ACC112 (cell line): Measurements from ENCODE around the gene GSC2.
A peak's percentile ranks its signal among the peaks of the same experiment; 100 is the strongest.

Source experiments
- H2AFZ ChIP-seq: fragments of 200-600 bp; sonication (generic); one replicate; pipeline ENCODE4 v1.6.0; 2017; ENCODE audit warnings: antibody characterized with exemption, low read length; ENCODE audit not compliant: unreplicated experiment
- H3K27ac ChIP-seq: fragments of 200-600 bp; sonication (generic); 2 replicates; pipeline ENCODE4 v1.5.1; 2014; ENCODE audit warnings: low read depth, mild to moderate bottlenecking, antibody characterized with exemption, low read length, moderate library complexity
- H3K27me3 ChIP-seq: fragments of 200-600 bp; sonication (generic); 2 replicates; pipeline ENCODE4 v1.6.1; 2014; ENCODE audit warnings: mild to moderate bottlenecking, antibody characterized with exemption, low read length, moderate library complexity, mixed read lengths; ENCODE audit not compliant: insufficient read depth
- H3K36me3 ChIP-seq: fragments of 200-600 bp; sonication (generic); 2 replicates; pipeline ENCODE4 v1.6.1; 2016; ENCODE audit warnings: mild to moderate bottlenecking, antibody characterized with exemption, low read length, moderate library complexity, mixed read lengths; ENCODE audit not compliant: insufficient read depth
- H3K4me1 ChIP-seq: fragments of 200-600 bp; sonication (generic); one replicate; pipeline ENCODE4 v1.6.1; 2016; ENCODE audit warnings: low read length, mixed read lengths; ENCODE audit not compliant: insufficient read depth, unreplicated experiment, control insufficient read depth
- H3K4me3 ChIP-seq: fragments of 200-600 bp; sonication (generic); 2 replicates; pipeline ENCODE4 v1.5.1; 2014; ENCODE audit warnings: mild to moderate bottlenecking, low read depth, low read length
- H3K79me2 ChIP-seq: fragments of 200-600 bp; sonication (generic); one replicate; pipeline ENCODE4 v1.6.0; 2016; ENCODE audit warnings: low read length; ENCODE audit not compliant: control insufficient read depth, unreplicated experiment, insufficient read depth

GSC2 gene

DNA sequence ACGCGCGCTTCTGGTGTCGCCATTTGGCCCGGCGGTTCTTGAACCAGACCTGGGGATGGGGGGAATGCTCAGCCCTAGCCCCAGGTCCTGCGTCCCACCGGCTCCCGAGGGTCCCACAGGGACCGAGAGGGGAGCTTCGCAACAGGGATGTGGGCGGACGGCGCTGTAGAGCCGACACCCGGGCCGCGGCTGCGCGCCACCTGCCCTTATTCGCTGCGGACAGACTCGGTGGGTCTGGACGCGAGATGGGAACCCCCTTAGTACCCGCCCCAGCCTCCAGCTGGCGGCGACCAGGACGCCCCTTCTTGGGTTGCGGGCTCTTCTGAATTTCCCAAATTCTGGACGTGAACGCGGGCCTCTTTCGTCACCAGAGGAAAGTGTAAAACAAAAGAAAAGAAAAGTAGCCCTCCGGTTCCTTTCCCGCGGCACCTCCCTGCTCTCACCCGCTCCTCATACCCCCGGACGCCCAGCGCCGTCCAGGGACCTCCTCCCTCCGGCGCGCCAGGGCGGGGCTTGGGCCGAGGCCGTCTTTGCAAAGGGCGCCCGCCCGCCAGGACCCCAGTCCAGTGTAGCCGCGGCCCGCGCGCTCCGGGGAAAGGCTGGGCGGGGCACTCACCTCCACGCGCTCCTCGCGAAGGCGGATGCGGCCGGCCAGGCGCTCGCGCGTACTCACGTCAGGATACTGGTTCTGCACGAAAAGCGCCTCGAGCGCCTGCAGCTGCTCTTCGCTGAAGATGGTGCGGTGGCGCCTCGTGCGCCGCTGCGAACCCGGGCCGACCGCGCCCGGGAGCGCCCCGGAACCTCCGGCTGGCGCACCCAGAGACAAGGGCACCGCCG lies 827 bp downstream of the GSC2 start:
- Histone ChIP-seq H3K4me1 (no peaks in the 10 kb centered on the region), H3K4me3 (no peak overlapping the region)

DNA sequence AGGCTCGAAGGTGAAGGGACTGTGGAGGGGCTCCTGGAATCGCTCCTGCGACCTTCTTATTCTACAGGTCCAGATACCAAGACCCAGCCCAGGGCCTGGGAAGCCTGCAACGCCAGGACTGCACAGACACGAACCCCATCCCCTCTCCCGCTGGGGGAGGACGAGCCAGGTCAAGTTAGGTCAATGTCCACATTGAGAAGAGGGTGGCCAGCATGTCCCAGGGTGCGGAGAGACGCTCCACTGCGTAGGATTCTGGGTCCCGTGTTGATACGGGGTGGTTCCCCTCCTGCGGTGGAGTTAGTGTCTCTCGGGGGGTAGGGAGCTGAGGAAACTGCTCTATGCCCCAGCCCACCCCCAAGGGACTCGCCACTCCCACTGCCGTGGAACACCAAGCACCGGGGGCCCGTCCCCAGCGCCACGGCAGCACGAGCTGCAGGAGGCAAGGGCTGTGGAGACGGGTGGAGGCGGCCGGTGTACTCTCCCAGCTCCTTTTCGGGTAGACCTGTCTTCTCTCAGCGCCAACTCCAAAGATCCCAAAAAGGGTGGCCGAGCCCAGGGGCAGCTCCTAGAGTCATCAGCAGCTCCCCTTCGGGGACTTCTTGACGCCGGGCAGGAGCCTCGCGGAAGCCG lies 1.6 kb downstream of the GSC2 start:
- Histone ChIP-seq H3K79me2 (peaks cover 7% of the 10 kb centered on the region), H2AFZ (no peak overlapping the region), H3K27ac (no peak overlapping the region), H3K4me3 (no peak overlapping the region), H3K27me3 (peaks cover 50% of the 10 kb centered on the region), H3K4me1 (no peaks in the 10 kb centered on the region), H3K36me3 (no peaks in the 10 kb centered on the region)

More for the DNA sequence above, 827 bp downstream of the GSC2 start:
- H3K27ac ChIP-seq = no peak overlapping the region
- H2AFZ ChIP-seq = no peak overlapping the region
- H3K27me3 ChIP-seq = peaks cover 52% of the 10 kb centered on the region
- H3K36me3 ChIP-seq = no peaks in the 10 kb centered on the region
- H3K79me2 ChIP-seq = peaks cover 1% of the 10 kb centered on the region

- H3K79me2 ChIP-seq = peaks cover 11% of the 10 kb centered on the region
Measured at GRCh38 chr22:19147195-19147780, 2.8 kb downstream of the GSC2 start.

DNA sequence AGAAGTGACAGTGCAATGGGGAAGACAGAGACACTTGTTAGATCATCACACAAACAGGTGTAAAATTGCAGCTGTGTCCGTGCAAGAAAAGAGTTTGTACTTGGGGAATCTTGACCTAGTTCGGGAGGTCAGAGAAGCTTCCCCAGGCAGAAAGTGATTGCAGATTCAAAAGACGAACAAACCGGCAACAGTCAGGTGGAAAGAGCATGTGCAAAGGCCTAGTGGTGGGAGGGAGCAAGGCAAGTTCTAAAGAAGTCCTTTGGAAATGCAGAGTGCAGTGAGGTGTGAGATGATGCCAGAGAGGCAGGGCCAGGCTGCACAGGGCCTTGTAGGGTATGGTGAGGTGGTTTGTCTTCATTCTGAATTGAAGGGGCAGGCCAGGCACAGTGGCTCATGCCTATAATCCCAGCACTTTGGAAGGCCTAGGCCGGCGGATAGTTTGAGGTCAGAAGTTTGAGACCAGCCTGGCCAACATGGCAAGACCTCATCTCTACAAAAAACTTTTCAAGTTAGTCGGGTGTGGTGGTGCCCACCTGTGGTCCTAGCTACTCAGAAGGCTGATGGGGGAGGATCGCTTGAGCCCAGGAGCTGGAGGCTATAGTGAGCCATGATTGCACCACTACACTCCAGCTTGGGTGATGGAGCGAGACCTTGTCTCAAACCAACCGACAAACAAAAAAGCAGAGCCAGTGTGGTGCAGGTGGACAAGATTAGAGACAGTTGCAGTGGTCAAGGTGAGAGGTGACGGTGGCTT lies 3.7 kb downstream of the GSC2 start:
- no peak overlapping the region for H3K4me3 ChIP-seq
- H3K4me1 ChIP-seq = no peaks in the 10 kb centered on the region
- no peak overlapping the region for H3K27ac ChIP-seq
- no peaks in the 10 kb centered on the region for H3K36me3 ChIP-seq
- H2AFZ ChIP-seq = no peak overlapping the region
- peaks cover 11% of the 10 kb centered on the region for H3K79me2 ChIP-seq
- H3K27me3 ChIP-seq = peaks cover 35% of the 10 kb centered on the region

More at GRCh38 chr22:19147195-19147780, 2.8 kb downstream of the GSC2 start:
- peaks cover 44% of the 10 kb centered on the region for H3K27me3 ChIP-seq
- no peaks in the 10 kb centered on the region for H3K4me1 ChIP-seq
- no peak overlapping the region for H3K27ac ChIP-seq
- no peak overlapping the region for H2AFZ ChIP-seq
- H3K4me3 ChIP-seq = no peak overlapping the region
- no peaks in the 10 kb centered on the region for H3K36me3 ChIP-seq

- Histone ChIP-seq H3K27me3 (peaks cover 18% of the 10 kb centered on the region), H2AFZ (peak overlapping the region; percentile 65), H3K4me1 (no peaks in the 10 kb centered on the region), H3K4me3 (peak overlapping the region; percentile 98), H3K36me3 (no peaks in the 10 kb centered on the region), H3K27ac (peak overlapping the region; percentile 7; the same call in 1 of the 2 replicates), H3K79me2 (peaks cover 11% of the 10 kb centered on the region)
Measured at GRCh38 chr22:19143967-19144400, 6.1 kb downstream of the GSC2 start.

- peak overlapping the region; percentile 98; the same call in 1 of the 2 replicates for H3K4me3 ChIP-seq
- peaks cover 11% of the 10 kb centered on the region for H3K79me2 ChIP-seq
- no peak overlapping the region for H3K27ac ChIP-seq
- no peaks in the 10 kb centered on the region for H3K36me3 ChIP-seq
- peaks cover 10% of the 10 kb centered on the region; the same call in 1 of the 2 replicates for H3K27me3 ChIP-seq
- no peaks in the 10 kb centered on the region for H3K4me1 ChIP-seq
- no peak overlapping the region for H2AFZ ChIP-seq
Measured at GRCh38 chr22:19143212-19143611, 6.9 kb downstream of the GSC2 start.

GRCh38 chr22:19142394-19142793 lies 7.7 kb downstream of the GSC2 start:
- Histone ChIP-seq H3K27ac (no peak overlapping the region), H3K4me1 (no peaks in the 10 kb centered on the region), H3K27me3 (0 out of 2 replicates have a peak, but pooled peaks cover 2% of the 10 kb centered on the region), H2AFZ (no peak overlapping the region), H3K4me3 (no peak overlapping the region), H3K79me2 (peaks cover 11% of the 10 kb centered on the region), H3K36me3 (no peaks in the 10 kb centered on the region)

DNA sequence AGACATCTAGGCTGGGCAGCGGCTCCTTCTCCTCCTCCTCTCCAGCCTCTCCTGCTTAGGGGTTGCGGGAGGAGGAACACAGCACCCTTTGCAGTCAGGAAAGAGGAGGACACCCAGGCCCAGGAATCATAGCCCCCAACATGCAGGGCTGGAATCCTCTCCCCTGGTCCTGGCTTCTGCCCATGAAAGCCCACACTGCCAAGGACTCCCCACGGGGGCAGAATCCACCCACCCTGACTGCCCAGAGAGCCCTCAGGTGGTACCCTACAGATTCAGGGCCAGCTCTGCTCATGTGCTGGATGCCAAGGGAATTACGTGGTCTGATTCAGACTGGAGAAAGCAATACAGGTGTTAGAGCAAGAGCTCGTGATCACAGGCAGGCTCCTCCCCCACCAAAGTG lies 10.1 kb downstream of the GSC2 start:
- H3K79me2 ChIP-seq = peaks cover 11% of the 10 kb centered on the region
- H3K27me3 ChIP-seq = no peaks in the 10 kb centered on the region
- no peak overlapping the region for H3K4me3 ChIP-seq
- no peaks in the 10 kb centered on the region for H3K36me3 ChIP-seq
- no peak overlapping the region for H3K27ac ChIP-seq
- no peaks in the 10 kb centered on the region for H3K4me1 ChIP-seq
- no peak overlapping the region for H2AFZ ChIP-seq

- no peak overlapping the region for H3K4me3 ChIP-seq
- no peak overlapping the region for H3K27ac ChIP-seq
- peaks cover 7% of the 10 kb centered on the region for H3K79me2 ChIP-seq
- no peak overlapping the region for H2AFZ ChIP-seq
- no peaks in the 10 kb centered on the region for H3K4me1 ChIP-seq
- no peaks in the 10 kb centered on the region for H3K36me3 ChIP-seq
- H3K27me3 ChIP-seq = no peaks in the 10 kb centered on the region
Measured at GRCh38 chr22:19139001-19139356, 11.1 kb downstream of the GSC2 start.

DNA sequence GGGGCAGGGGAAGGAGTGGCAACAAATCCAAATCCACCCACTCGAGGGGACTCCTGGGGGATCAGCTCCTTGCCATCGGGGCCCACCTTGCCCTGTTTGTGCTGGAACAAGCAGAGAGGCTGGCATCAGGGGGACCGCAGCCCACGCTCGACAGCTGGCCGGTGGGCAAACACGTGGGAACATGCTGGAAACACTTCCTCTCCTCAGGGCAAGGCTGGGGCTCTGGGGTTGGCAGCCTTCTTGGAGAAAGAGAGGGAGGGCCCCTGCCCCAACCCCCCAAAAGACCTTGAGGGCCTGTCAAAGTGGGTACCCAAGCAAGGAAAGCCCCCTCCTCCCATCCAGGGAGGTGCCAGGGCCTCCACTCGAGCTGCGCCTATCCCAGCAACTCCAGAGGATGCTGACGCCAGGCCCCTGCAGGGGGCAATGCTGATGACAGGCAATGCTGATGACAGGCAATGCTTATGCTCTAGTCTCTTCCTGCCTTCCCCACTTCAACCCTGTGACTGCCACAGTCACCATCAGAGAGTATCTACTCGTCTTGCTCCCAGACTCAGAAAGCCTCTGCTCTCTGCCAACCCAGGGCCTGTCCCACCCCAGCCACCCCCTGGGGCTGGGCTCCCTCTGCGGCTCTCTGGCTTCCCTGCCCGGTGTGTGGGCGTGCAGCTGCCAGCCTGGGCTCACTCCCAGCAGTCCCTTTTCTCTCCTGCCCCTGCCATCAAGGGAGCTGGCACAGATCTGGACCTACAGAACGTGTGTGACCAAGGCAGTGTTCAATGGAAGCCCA lies 11.7 kb downstream of the GSC2 start:
- H3K4me1 ChIP-seq = no peaks in the 10 kb centered on the region
- H3K36me3 ChIP-seq = no peaks in the 10 kb centered on the region
- H3K4me3 ChIP-seq = no peak overlapping the region
- no peak overlapping the region for H3K27ac ChIP-seq
- H3K79me2 ChIP-seq = peaks cover 3% of the 10 kb centered on the region
- no peaks in the 10 kb centered on the region for H3K27me3 ChIP-seq
- no peak overlapping the region for H2AFZ ChIP-seq
